Measurements from ENCODE around the gene TRIM60.
"Not testable (repeated sequence)": the region's sequence is repeated elsewhere in the genome, so short reads cannot be mapped to it uniquely, and the experiment has no call there.

Gene TRIM60

DNA sequence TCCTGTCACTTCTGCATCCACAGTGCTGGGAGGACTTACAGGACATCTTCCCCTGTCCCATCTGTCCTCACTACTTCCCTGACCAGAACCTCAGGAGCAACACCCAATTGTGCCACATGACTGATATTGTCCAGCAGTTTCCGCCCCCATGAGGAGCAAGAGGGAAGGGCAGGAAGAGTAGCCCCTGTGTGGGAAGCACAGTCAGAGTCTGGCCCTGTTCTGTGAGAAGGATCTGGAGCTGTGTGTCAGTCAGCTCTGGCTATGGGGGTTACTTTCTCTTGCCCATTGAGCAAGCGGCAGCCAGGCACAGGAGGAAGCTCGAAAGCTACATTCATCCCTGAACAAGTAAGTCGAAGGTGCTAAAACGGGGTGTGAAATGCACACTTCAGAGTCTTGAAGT is 14.8 kb upstream of the TRIM60 start:
- TF ChIP-seq, protein P1, sequence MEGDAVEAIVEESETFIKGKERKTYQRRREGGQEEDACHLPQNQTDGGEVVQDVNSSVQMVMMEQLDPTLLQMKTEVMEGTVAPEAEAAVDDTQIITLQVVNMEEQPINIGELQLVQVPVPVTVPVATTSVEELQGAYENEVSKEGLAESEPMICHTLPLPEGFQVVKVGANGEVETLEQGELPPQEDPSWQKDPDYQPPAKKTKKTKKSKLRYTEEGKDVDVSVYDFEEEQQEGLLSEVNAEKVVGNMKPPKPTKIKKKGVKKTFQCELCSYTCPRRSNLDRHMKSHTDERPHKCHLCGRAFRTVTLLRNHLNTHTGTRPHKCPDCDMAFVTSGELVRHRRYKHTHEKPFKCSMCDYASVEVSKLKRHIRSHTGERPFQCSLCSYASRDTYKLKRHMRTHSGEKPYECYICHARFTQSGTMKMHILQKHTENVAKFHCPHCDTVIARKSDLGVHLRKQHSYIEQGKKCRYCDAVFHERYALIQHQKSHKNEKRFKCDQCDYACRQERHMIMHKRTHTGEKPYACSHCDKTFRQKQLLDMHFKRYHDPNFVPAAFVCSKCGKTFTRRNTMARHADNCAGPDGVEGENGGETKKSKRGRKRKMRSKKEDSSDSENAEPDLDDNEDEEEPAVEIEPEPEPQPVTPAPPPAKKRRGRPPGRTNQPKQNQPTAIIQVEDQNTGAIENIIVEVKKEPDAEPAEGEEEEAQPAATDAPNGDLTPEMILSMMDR (IDR thresholded peaks at IDR 0.05; ENCODE audit: insufficient read depth, low read depth, low read length, missing control alignments): no peak
- DNase-seq (ENCODE audit: low read depth): peak; percentile 41
- H3K4me3 ChIP-seq (ENCODE audit: low read depth, low read length): no peak overlapping the region

DNA sequence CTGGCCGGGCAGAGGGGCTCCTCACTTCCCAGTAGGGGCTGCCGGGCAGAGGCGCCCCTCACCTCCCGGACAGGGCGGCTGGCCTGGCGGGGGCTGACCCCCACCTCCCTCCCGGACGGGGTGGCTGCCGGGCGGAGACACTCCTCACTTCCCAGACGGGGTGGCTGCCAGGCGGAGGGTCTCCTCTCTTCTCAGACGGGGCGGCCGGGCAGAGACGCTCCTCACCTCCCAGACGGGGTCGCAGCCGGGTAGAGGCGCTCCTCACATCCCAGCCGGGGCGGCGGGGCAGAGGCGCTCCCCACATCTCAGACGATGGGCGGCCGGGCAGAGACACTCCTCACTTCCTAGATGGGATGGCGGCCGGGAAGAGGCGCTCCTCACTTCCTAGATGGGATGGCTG is 11.8 kb upstream of the TRIM60 start:
- not testable (repeated sequence) for H3K4me3 ChIP-seq (ENCODE audit: low read depth, low read length); DNase-seq (ENCODE audit: low read depth)

DNA sequence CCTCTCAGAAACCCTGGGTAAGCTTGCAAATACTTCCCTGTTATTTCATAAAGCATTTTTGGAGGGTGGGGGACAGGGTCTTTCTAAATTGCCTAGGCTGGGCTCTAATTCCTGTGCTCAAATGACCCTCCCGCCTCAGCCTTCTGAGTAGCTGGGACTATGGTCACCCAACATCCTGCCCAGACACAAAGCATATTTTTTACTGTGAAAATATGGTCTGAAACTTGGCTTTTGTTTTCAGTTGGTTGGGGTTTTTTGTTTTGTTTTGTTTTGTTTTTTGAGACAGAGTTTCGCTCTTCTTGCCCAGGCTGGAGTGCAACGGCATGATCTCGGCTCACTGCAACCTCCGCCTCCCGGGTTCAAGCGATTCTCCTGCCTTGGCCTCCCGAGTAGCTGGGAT is 6.0 kb upstream of the TRIM60 start:
- not testable (repeated sequence) for H3K4me3 ChIP-seq (ENCODE audit: low read depth, low read length)
- peak; percentile 30 for DNase-seq (ENCODE audit: low read depth)

DNA sequence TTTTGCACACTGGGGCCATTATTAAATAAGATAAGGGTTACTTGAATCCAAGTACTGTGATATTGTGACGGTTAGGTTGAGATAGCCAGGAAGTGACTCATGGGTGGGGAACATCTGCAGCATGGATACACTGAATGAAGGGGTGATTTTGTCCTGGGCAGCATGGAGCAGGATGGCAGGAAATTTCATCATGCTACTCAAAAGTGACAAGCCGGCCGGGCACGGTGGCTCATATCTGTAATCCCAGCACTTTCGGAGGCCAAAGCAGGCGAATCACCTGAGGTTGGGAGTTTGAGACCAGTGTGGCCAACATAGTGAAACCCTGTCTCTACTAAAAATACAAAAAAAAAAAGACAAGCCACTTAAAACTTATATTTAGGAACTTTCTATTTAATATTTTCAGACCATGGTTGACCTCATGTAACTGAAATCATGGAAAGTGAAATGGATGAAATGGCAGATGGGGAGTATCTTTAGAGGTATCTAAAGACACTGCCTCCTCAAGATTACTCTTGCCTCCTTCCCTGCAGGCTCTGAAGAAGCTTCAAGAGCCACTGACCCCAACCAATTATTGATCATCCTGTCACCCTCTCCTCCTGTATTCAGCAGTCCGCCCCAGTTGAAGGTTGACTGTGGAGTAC is 3.9 kb upstream of the TRIM60 start:
- DNase-seq (ENCODE audit: low read depth): no peak
- TF ChIP-seq, protein P1 (IDR thresholded peaks at IDR 0.05; ENCODE audit: insufficient read depth, low read depth, low read length, missing control alignments): no peak

DNA sequence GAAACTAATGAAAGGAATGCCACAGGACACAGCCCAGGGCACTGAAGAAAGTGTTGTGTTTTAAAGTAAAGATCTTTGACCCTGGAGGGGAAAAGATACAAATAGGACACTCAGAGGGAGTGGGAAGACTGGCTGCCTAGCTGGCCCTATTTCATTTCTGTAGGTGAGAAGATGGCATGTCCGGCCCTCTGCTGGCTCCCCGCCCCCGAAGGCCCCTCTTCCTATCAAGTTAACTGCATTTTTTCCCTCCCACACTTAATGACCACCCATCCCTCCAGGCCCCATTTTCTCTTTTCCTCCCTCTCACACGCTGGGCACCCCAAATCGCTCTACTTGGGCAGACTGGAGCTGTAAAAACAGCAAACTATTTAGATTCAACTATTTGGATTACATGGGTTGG is 16.4 kb downstream of the TRIM60 start:
- H3K4me3 ChIP-seq (ENCODE audit: low read depth, low read length): no peak overlapping the region
- no peak for DNase-seq (ENCODE audit: low read depth)
- TF ChIP-seq, protein P1 (IDR thresholded peaks at IDR 0.05; ENCODE audit: insufficient read depth, low read depth, low read length, missing control alignments): no peak

More for the DNA sequence above, 3.9 kb upstream of the TRIM60 start:
- no peak overlapping the region for H3K4me3 ChIP-seq (ENCODE audit: low read depth, low read length)

DNA sequence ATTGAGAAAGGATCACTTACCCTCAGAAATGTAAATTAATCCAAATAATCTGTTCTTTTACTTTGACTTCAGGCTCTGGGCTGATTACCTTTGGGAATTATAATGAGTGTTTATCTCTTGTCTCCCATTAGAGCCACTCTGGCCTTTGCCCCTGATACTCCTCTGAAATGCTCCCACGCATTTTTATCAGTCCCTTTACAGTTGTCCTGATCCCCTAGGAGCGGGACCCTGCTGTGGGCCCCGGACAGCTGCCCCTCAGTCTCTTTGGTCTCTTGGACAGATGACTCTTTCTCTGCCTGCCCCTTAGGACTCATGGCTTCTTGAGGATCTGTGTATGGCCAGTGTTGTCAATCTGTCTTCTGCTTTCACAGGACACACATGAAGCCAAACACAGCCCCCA is 20.8 kb downstream of the TRIM60 start:
- H3K4me3 ChIP-seq (ENCODE audit: low read depth, low read length): no peak overlapping the region
- no peak for DNase-seq (ENCODE audit: low read depth)
- TF ChIP-seq, protein P1 (IDR thresholded peaks at IDR 0.05; ENCODE audit: insufficient read depth, low read depth, low read length, missing control alignments): no peak

DNA sequence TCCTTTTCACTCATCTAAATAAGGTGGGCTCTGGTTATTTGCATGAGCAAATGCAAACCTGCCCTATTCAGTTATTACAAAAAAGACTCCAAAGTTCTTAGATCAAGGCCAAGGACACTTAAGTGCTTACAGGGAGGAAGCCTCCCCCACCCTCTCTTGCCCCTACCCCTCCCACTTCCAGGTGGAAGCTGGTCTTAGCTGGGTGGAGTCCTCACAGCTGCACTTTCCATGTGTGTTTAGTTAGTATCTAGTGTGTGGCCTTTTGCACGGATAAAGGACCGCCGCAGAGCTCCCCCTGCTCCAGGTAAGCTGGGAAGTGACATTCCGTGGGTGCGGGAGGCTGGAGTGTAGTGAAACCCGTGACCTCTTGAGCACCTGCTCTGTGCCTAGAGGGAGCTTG is 21.8 kb downstream of the TRIM60 start, which contains the start of gene TRIM75:
TRIM75 (plus strand) TSS at position 222 of the 400 bp plus-strand sequence. CDS start 5,282 bp downstream, outside the sequence.
- DNase-seq (ENCODE audit: low read depth): no peak
- TF ChIP-seq, protein P1 (IDR thresholded peaks at IDR 0.05; ENCODE audit: insufficient read depth, low read depth, low read length, missing control alignments): no peak
- no peak within 1 kb of the TSS for H3K4me3 ChIP-seq (ENCODE audit: low read depth, low read length)

DNA sequence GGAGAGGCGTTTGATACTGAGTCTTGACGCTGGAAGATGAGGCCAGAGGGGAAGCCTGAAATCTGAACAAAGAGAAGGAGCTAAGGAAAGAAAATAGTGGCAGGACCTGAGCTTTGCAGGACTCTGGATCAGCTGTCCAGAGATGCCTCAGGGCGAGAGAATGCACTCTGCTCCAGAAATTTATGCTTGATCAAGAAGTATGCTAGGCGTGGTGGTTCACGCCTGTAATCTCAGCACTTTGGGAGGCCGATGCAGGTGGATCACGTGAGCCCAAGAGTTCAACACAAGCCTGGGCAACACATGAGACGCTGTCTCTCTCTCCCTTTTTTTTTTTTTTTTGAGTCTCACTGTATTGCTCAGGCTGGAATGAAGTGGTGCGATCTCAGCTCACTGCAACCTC is 23.8 kb downstream of the TRIM60 start:
- H3K4me3 ChIP-seq (ENCODE audit: low read depth, low read length): no peak overlapping the region
- DNase-seq (ENCODE audit: low read depth): no peak
- TF ChIP-seq, protein P1 (IDR thresholded peaks at IDR 0.05; ENCODE audit: insufficient read depth, low read depth, low read length, missing control alignments): no peak
